Mesenchymal stem cell (in vitro differentiated cells and primary cell): ENCODE results near the gene MYO10.

Experiments
- DNase-seq: peaks from one replicate; pipeline ENCODE4 v3.0.0-alpha.2; 2013
- H2AFZ ChIP-seq: one replicate; pipeline ENCODE4 v1.6.1; 2013; ENCODE audit warnings: low read depth, mild to moderate bottlenecking, control low read depth, inconsistent platforms, low read length, moderate library complexity
- H2AK5ac ChIP-seq: 2 replicates; pipeline ENCODE4 v1.6.1; 2013; ENCODE audit warnings: low read length, moderate library complexity, mild to moderate bottlenecking, inconsistent platforms; ENCODE audit not compliant: severe bottlenecking
- H2BK120ac ChIP-seq: one replicate; pipeline ENCODE4 v1.6.1; 2013; ENCODE audit warnings: low read depth, mild to moderate bottlenecking, inconsistent platforms, low read length, moderate library complexity
- H2BK12ac ChIP-seq, 2 experiments: one replicate each; pipeline ENCODE4 v1.6.1; 2013; ENCODE audit warnings: inconsistent platforms in 2 of 2, low read length in 2 of 2, mild to moderate bottlenecking in 2 of 2, moderate library complexity in 2 of 2, control low read depth in 1 of 2
- H2BK15ac ChIP-seq: one replicate; pipeline ENCODE4 v1.6.1; 2013; ENCODE audit warnings: mild to moderate bottlenecking, low read depth, inconsistent platforms; ENCODE audit not compliant: poor library complexity, severe bottlenecking
- H2BK5ac ChIP-seq: 2 replicates; pipeline ENCODE4 v1.6.1; 2013; ENCODE audit warnings: low read depth, mild to moderate bottlenecking, low read length, control low read depth, inconsistent platforms; ENCODE audit not compliant: poor library complexity, severe bottlenecking
- H3K14ac ChIP-seq, 2 experiments: one replicate each; pipeline ENCODE4 v1.6.1; 2013; ENCODE audit warnings: inconsistent platforms in 2 of 2, low read length in 2 of 2, control low read depth in 1 of 2, mild to moderate bottlenecking in 1 of 2, moderate library complexity in 1 of 2
- H3K18ac ChIP-seq, 2 experiments: one replicate each; pipeline ENCODE4 v1.6.1; 2013; ENCODE audit warnings: inconsistent platforms in 2 of 2, low read length in 2 of 2, control low read depth in 1 of 2, low read depth in 1 of 2, mild to moderate bottlenecking in 1 of 2
- H3K23ac ChIP-seq, 2 experiments: one replicate each; pipeline ENCODE4 v1.6.1; 2013; ENCODE audit warnings: inconsistent platforms in 2 of 2, low read length in 2 of 2, mild to moderate bottlenecking in 2 of 2, moderate library complexity in 2 of 2, control low read depth in 1 of 2
- H3K27ac ChIP-seq: 2 replicates; pipeline ENCODE4 v1.5.1; 2013; ENCODE audit warnings: mild to moderate bottlenecking, moderate library complexity, low read length, control low read depth, inconsistent platforms; ENCODE audit not compliant: poor library complexity, severe bottlenecking
- H3K27me3 ChIP-seq, 2 experiments: 2 replicates each; pipeline versions ENCODE4 v1.6.1 to v1.7.0; 2013; ENCODE audit warnings: low read length in 2 of 2, mild to moderate bottlenecking in 2 of 2, moderate library complexity in 2 of 2, control low read depth in 1 of 2, inconsistent platforms in 1 of 2; ENCODE audit not compliant: control insufficient read depth in 1 of 2, insufficient read depth in 1 of 2
- H3K36me3 ChIP-seq, 2 experiments: 2 replicates each; pipeline versions ENCODE4 v1.6.1 to v1.7.0; 2013; ENCODE audit warnings: low read length in 2 of 2, control low read depth in 1 of 2, inconsistent platforms in 1 of 2, low read depth in 1 of 2, mild to moderate bottlenecking in 1 of 2; ENCODE audit not compliant: insufficient read depth in 2 of 2, control insufficient read depth in 1 of 2
- H3K4ac ChIP-seq, 2 experiments: one replicate each; pipeline ENCODE4 v1.6.1; 2013; ENCODE audit warnings: inconsistent platforms in 2 of 2, low read length in 2 of 2, mild to moderate bottlenecking in 2 of 2, moderate library complexity in 2 of 2, control low read depth in 1 of 2, low read depth in 1 of 2
- H3K4me1 ChIP-seq: 2 replicates; pipeline ENCODE4 v1.6.1; 2013; ENCODE audit warnings: low read depth, low read length, control low read depth; ENCODE audit not compliant: control insufficient read depth, insufficient read depth
- H3K4me2 ChIP-seq: 2 replicates; pipeline ENCODE4 v1.6.1; 2013; ENCODE audit warnings: low read length, mild to moderate bottlenecking, inconsistent platforms; ENCODE audit not compliant: poor library complexity, severe bottlenecking
- H3K4me3 ChIP-seq, 2 experiments: 2 replicates each; pipeline versions ENCODE4 v1.5.1 to v1.7.0; 2013; ENCODE audit warnings: low read length in 2 of 2, mild to moderate bottlenecking in 2 of 2, control low read depth in 1 of 2, low read depth in 1 of 2; ENCODE audit not compliant: insufficient read depth in 1 of 2
- H3K79me1 ChIP-seq: replicated peaks from 2 replicates; pipeline ENCODE4 v1.6.1; 2013; ENCODE audit warnings: mild to moderate bottlenecking, control low read depth, low read length, inconsistent platforms; ENCODE audit not compliant: poor library complexity, severe bottlenecking
- H3K9ac ChIP-seq: 2 replicates; pipeline ENCODE4 v1.7.0; 2013; ENCODE audit warnings: mild to moderate bottlenecking, low read length, moderate library complexity
- H3K9me3 ChIP-seq: 2 replicates; pipeline ENCODE4 v1.7.0; 2013; ENCODE audit warnings: mild to moderate bottlenecking, low read length; ENCODE audit not compliant: control insufficient read depth
- H4K8ac ChIP-seq: one replicate; pipeline ENCODE4 v1.6.1; 2013; ENCODE audit warnings: inconsistent platforms, mild to moderate bottlenecking, low read length, moderate library complexity
- H4K91ac ChIP-seq: one replicate; pipeline ENCODE4 v1.6.1; 2013; ENCODE audit warnings: mild to moderate bottlenecking, low read length, inconsistent platforms
- WGBS: methylation state at CpG from one replicate; pipeline ENCODE4 v1.1.7; 2013; ENCODE audit warnings: mixed read lengths; 5-methylcytosine and 5-hydroxymethylcytosine counted together

The MYO10 gene

GRCh38 chr5:16704945-16705344 lies 231.1 kb downstream of the MYO10 start:
- no peaks in the 10 kb centered on the region for H3K4me1 ChIP-seq
- H2AFZ ChIP-seq, result no peak overlapping the region
- H2BK12ac ChIP-seq, result no peak overlapping the region
- H3K23ac ChIP-seq, result no peak overlapping the region
- no peak overlapping the region for H3K4me2 ChIP-seq
- 100% methylated on average over 3 of the region's 4 CpGs for WGBS
- no peak overlapping the region for H3K4ac ChIP-seq
- peaks cover 7% of the 10 kb centered on the region for H3K79me1 ChIP-seq
- no peak overlapping the region for H2BK120ac ChIP-seq
- H3K4me3 ChIP-seq, result no peak overlapping the region
- no peak overlapping the region for H3K14ac ChIP-seq
- no peak overlapping the region for H3K18ac ChIP-seq
- no peak overlapping the region for H3K9ac ChIP-seq
- no peak overlapping the region for H2BK15ac ChIP-seq
- H3K27ac ChIP-seq, result no peak overlapping the region
- no peaks in the 10 kb centered on the region for H3K27me3 ChIP-seq
- peaks cover 34 to 36% of the 10 kb centered on the region in 2 experiments for H3K36me3 ChIP-seq
- no peak overlapping the region for H4K91ac ChIP-seq
- H3K9me3 ChIP-seq, result no peaks in the 10 kb centered on the region
- H2BK5ac ChIP-seq, result no peak overlapping the region
- DNase-seq, result no peak
- no peak overlapping the region for H4K8ac ChIP-seq
- H2AK5ac ChIP-seq, result no peak overlapping the region

GRCh38 chr5:16702964-16703363 lies 233.1 kb downstream of the MYO10 start:
- Histone ChIP-seq H2BK5ac (no peak overlapping the region), H3K14ac (no peak overlapping the region), H3K4ac (no peak overlapping the region), H3K27me3 (no peaks in the 10 kb centered on the region), H2AFZ (no peak overlapping the region), H3K23ac (no peak overlapping the region), H2AK5ac (no peak overlapping the region), H3K36me3 (peaks cover 32 to 35% of the 10 kb centered on the region in 2 experiments), H4K8ac (no peak overlapping the region), H2BK12ac (no peak overlapping the region), H3K4me3 (no peak overlapping the region), H2BK120ac (no peak overlapping the region), H2BK15ac (no peak overlapping the region), H3K4me2 (no peak overlapping the region), H3K79me1 (peaks cover 14% of the 10 kb centered on the region), H3K18ac (no peak overlapping the region), H3K27ac (no peak overlapping the region), H3K4me1 (no peaks in the 10 kb centered on the region), H3K9ac (no peak overlapping the region), H3K9me3 (no peaks in the 10 kb centered on the region), H4K91ac (no peak overlapping the region)
- 90% methylated on average over 2 of the region's 2 CpGs for WGBS
- no peak for DNase-seq

- Histone ChIP-seq H2BK12ac (no peak overlapping the region), H3K4ac (no peak overlapping the region), H3K18ac (no peak overlapping the region), H2BK5ac (no peak overlapping the region), H3K4me2 (no peak overlapping the region), H3K79me1 (peaks cover 19% of the 10 kb centered on the region), H3K14ac (no peak overlapping the region), H4K91ac (no peak overlapping the region), H3K4me1 (no peaks in the 10 kb centered on the region), H2BK120ac (no peak overlapping the region), H3K27ac (no peak overlapping the region), H3K23ac (no peak overlapping the region), H3K27me3 (no peaks in the 10 kb centered on the region), H3K36me3 (peaks cover 22 to 29% of the 10 kb centered on the region in 2 experiments), H2AK5ac (no peak overlapping the region), H2AFZ (no peak overlapping the region), H3K4me3 (no peak overlapping the region), H2BK15ac (no peak overlapping the region), H4K8ac (no peak overlapping the region), H3K9me3 (no peaks in the 10 kb centered on the region), H3K9ac (no peak overlapping the region)
- 98% methylated on average over 48 of the region's 48 CpGs for WGBS
- DNase-seq, result no peak
Measured at GRCh38 chr5:16701134-16702099, 234.7 kb downstream of the MYO10 start.

- no peak overlapping the region for H2AFZ ChIP-seq
- H3K4me1 ChIP-seq, result no peaks in the 10 kb centered on the region
- no peak overlapping the region for H2AK5ac ChIP-seq
- no peaks in the 10 kb centered on the region for H3K9me3 ChIP-seq
- no peak overlapping the region for H3K4me2 ChIP-seq
- H2BK5ac ChIP-seq, result no peak overlapping the region
- H3K36me3 ChIP-seq, result peaks cover 22 to 29% of the 10 kb centered on the region in 2 experiments
- H2BK12ac ChIP-seq, result no peak overlapping the region
- DNase-seq, result no peak
- H2BK15ac ChIP-seq, result no peak overlapping the region
- H3K18ac ChIP-seq, result no peak overlapping the region
- no peak overlapping the region for H4K91ac ChIP-seq
- no peak overlapping the region for H2BK120ac ChIP-seq
- H3K27ac ChIP-seq, result no peak overlapping the region
- H3K27me3 ChIP-seq, result no peaks in the 10 kb centered on the region
- H3K4ac ChIP-seq, result no peak overlapping the region
- no peak overlapping the region for H3K4me3 ChIP-seq
- H3K79me1 ChIP-seq, result peaks cover 17% of the 10 kb centered on the region
- H3K14ac ChIP-seq, result no peak overlapping the region
- H4K8ac ChIP-seq, result no peak overlapping the region
- no peak overlapping the region for H3K9ac ChIP-seq
- H3K23ac ChIP-seq, result no peak overlapping the region
- 93% methylated on average over 4 of the region's 8 CpGs for WGBS
Measured at GRCh38 chr5:16700081-16700480, 236.0 kb downstream of the MYO10 start.
